Thymus (tissue), 11 donors: ENCODE results near the gene FGA. TPM values are rescaled to one million over a fixed set of nuclear protein-coding genes. Genes with fewer than 3 reads are reported as not detected.

Experiments used
- DNase-seq, 9 donors: peaks; one replicate each; pipeline ENCODE4 v3.0.0-alpha.2; 2013; ENCODE audit warnings: low spot score in 9 of 9, low read depth in 6 of 9, missing footprints in 1 of 9
- H3K27ac ChIP-seq, 2 donors: one replicate each; pipeline ENCODE4 v1.5.1; 2013; ENCODE audit warnings: control low read depth in 1 of 2, low read depth in 1 of 2, low read length in 1 of 2, mild to moderate bottlenecking in 1 of 2, moderate library complexity in 1 of 2
- H3K27me3 ChIP-seq, 2 donors: one replicate each; pipeline ENCODE4 v1.5.1; 2013; ENCODE audit warnings: low read length in 1 of 2; ENCODE audit not compliant: control insufficient read depth in 2 of 2, insufficient read depth in 1 of 2
- H3K36me3 ChIP-seq, 2 donors: one replicate each; pipeline ENCODE4 v1.5.1; 2013; ENCODE audit warnings: low read length in 1 of 2, mild to moderate bottlenecking in 1 of 2, moderate library complexity in 1 of 2; ENCODE audit not compliant: control insufficient read depth in 2 of 2, insufficient read depth in 2 of 2
- H3K4me1 ChIP-seq, 2 donors: one replicate each; pipeline ENCODE4 v1.5.1; 2013; ENCODE audit warnings: low read length in 2 of 2; ENCODE audit not compliant: control insufficient read depth in 2 of 2, insufficient read depth in 2 of 2
- H3K4me3 ChIP-seq, 2 donors: one replicate each; pipeline ENCODE4 v1.5.1; 2013; ENCODE audit warnings: low read length in 2 of 2, control low read depth in 1 of 2, mild to moderate bottlenecking in 1 of 2
- H3K9me3 ChIP-seq, 2 donors: one replicate each; pipeline ENCODE4 v1.5.1; 2013; ENCODE audit warnings: low read length in 1 of 2, mild to moderate bottlenecking in 1 of 2; ENCODE audit not compliant: control insufficient read depth in 2 of 2, insufficient read depth in 1 of 2
- WGBS: extraction: QIAGEN DNeasy Blood & Tissue Kit; methylation state at CpG from one replicate; pipeline ENCODE4 v1.1.7; 2013; 5-methylcytosine and 5-hydroxymethylcytosine counted together
- polyA plus RNA-seq: library from polyadenylated mRNA; stranded (reverse); fragments of 200-250 nt; gene quantifications from one replicate; pipeline ENCODE4 v1.2.3, GENCODE V29; 2013
- total RNA-seq: library from RNA; stranded (reverse); fragments of 120-200 nt; gene quantifications from one replicate; pipeline ENCODE4 v1.2.4, GENCODE V29; 2013
- donor health status: healthy.

FGA gene
- total and polyA plus RNA-seq, 2 donors = 0.33 to 0.37 TPM

DNA sequence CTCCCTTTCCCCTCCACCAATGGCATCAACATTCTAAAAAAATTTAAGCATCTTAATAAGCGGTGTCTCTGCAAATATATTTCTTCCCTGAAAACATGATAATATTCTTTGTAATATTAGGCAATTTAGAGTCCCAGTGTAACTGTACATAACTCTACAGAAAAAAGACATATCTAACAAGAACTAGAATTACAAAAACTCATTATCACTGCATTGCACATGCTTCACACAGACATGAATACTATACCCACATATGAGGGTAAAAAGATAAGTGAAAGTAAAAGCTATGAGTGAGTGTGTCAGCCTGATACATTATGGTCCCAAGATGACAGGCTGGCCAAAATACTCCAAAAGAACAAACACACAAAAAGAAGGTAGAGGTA, 30.1 kb downstream of the FGA start:
- Histone ChIP-seq H3K27me3 (no peaks in the 10 kb centered on the region), H3K4me3 (no peak overlapping the region), H3K36me3 (no peaks in the 10 kb centered on the region), H3K27ac (no peak overlapping the region), H3K9me3 (no peaks in the 10 kb centered on the region), H3K4me1 (no peaks in the 10 kb centered on the region)
- no peak for DNase-seq
- WGBS = 99% methylated on average over 1 of the region's 1 CpG

DNA sequence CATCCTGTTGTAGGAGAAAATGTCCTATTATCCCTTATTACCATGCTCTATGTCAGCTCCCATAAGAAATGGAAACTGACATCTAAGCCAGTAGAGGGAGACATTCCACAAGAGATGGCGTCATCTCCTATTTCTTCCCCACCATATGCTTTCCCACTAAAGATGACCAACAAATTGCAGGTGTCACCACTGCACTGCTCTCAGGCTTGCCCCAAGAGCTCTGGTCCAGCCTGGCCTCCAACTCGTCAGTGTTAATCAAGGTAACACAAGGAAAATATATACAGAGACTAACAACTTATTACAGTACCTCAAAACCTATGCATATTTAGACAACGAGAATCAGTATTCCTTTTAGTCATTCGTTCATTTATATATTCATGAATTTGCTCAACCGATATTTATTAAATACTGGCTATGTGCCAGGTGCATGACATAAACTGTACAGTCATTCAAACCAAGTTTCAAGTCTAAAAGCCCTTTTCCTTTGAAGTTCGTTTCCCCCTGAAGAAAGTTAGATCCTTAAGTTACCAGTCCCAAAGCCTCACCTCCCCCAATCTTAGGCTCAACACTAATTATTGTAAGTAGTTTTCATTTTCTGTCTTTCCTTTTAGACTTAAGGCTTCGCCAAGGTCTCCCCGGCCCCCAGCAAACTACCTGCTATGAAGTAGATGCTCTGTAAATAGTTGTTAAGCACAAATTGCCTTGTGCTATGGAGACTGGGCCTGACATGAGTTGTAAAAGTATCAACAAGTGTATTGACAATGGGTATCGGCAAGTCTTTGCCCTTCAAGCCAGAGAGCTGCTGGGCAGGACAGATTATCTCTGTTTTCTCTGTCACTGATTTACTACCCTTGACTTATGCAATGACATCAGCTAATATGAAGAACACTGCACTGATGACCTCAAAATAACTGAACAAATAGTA, 30.8 kb downstream of the FGA start:
- no peaks in the 10 kb centered on the region for H3K36me3 ChIP-seq
- H3K27ac ChIP-seq = no peak overlapping the region
- no peaks in the 10 kb centered on the region for H3K4me1 ChIP-seq
- peak in 2 of 9 donors; percentile 2 to 25 for DNase-seq
- H3K27me3 ChIP-seq = no peaks in the 10 kb centered on the region
- H3K9me3 ChIP-seq = no peaks in the 10 kb centered on the region
- no peak overlapping the region for H3K4me3 ChIP-seq
- WGBS = 86% methylated on average over 9 of the region's 9 CpGs

DNA sequence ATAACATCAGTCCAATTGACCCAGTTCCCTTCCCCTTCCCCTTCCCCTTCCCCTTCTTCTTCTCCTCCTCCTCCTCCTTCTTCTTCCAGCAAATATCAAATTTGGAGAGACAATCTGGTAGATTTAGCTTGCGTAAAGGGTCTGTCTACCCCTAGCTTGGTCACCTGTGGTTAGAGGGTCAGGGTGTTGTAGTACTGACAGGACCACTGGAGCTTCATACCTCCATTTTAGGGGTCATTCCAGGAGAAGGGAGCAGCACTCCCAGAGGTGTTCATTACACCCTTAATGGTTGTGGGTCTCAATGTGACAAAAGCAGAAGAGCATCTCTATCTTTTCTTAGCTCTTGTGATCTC, 31.4 kb downstream of the FGA start:
- Histone ChIP-seq H3K36me3 (no peaks in the 10 kb centered on the region), H3K27ac (no peak overlapping the region), H3K9me3 (no peaks in the 10 kb centered on the region), H3K27me3 (no peaks in the 10 kb centered on the region), H3K4me3 (no peak overlapping the region), H3K4me1 (no peaks in the 10 kb centered on the region)
- no peak for DNase-seq
- 97% methylated on average over 1 of the region's 1 CpG for WGBS

DNA sequence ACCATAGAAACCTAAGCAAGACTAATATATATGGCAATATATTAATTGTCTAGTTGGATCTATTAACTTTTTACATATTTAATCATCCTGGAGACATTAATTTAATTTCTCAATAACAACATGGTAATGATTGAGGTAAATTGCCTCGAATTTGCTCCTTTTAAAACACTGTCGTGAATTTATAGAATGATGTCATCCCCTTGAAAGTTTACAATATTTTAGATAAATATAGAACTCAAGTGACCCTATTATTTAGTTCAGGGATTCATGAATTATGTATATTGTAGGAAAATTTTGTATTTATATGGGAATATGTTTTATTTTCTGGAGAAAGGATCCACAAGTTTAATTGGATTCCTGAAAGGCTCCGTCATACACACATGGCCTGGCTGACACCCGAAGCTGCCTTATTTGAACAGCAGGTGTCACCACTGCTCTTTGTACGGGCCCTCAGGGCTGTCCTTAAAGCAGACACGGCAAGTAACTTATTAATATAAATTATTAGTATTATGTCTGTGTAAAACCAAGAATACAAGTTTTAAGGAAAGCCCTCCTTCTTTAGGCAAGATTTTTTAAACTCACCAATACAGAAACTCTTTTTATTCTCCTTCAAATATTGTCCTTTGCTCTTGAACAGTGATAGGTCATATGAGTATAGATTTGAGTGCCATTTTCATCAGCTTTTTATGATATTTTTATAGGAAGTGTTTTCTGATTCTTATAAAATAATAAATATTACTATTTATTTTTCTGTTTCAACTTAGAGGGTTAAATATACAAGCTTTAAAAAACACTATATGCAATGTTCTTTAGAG, 38.5 kb downstream of the FGA start:
- Histone ChIP-seq H3K4me3 (no peak overlapping the region), H3K27me3 (no peaks in the 10 kb centered on the region), H3K27ac (no peak overlapping the region), H3K36me3 (peaks cover 0 to 2% of the 10 kb centered on the region in 2 donors), H3K9me3 (no peaks in the 10 kb centered on the region), H3K4me1 (peaks cover 8 to 12% of the 10 kb centered on the region in 2 donors)
- peak in 8 of 9 donors; percentile 8 to 70 (median 38) for DNase-seq
- WGBS = 37% methylated on average over 6 of the region's 6 CpGs

DNA sequence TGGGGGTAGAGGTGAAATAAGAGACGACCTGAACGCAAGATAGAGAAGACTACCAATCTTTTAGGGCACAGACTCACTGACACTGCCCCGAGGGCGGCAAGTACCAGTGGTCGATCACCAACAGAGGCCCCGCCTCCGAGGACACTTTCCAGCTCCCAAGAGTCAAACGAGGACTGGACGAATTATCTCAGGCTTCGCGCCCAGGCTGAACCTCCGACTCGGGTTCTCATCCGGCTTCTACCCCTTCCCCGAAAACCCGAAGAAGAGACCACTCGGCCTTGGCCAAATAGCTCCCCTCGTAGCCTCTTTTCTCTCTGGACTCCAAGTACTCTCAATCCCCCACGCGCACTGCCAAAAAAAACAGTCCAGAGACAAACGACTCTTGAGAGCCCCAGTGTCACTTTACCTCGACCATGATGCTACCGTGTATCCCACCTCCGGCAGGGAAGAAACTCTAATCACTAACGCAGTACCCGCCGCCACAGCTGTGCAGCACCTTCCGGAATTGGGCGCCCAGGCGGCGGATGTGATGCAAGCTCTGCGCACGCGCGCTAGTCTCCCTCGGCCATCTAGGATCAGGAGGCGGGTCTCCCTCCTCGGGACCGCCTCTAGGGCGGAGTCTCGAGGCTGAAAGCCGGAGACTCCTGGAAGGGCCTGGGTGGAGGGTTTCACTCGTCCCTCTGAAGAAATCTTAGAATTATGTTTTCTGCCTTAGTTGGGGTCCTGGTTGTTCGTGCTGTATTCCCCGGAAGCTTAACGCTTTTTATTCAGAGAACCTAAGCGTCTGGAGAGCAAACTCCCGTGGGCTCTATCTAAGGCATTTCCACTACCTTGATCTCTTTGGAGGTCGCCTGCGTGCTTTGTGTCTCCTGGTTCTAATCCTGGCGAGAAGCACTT, 40.4 kb downstream of the FGA start, which contains the start of gene PLRG1:
Gene PLRG1 (minus strand): TSS at position 507 of the 897 bp plus-strand sequence. CDS start 92 bp downstream, at position 415.
- DNase-seq = peak; percentile 91 to 99 (median 97)
- peak within 1 kb of the TSS; percentile 56 to 59 for H3K27ac ChIP-seq
- H3K9me3 ChIP-seq = no peaks in the 10 kb centered on the region
- no peaks in the 10 kb centered on the region for H3K27me3 ChIP-seq
- 2% methylated on average over 51 of the region's 51 CpGs for WGBS
- peaks cover 8 to 12% of the 10 kb centered on the region in 2 donors for H3K4me1 ChIP-seq
- H3K36me3 ChIP-seq = peaks cover 0 to 15% of the 10 kb centered on the region in 2 donors
- H3K4me3 ChIP-seq = peak within 1 kb of the TSS; percentile 58 to 65

DNA sequence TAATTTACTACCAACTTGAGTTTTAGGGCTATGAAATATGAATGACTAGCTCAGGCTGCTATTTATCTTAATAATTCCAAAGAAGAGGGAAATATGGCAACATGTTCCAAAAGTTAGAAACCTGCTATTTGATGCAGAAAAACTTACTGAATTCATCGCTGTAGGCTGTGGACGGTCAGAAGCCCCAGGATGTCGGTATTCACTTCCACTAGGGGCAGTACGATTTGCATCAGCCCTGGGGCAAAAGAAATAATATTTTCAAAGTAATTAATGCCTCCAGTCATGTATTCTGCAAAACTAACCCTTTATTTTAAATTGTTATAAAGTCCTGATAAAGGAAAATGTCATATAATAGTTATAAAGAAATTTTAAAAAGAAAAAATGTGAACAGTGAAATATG, 44.9 kb downstream of the FGA start:
- H3K9me3 ChIP-seq = no peaks in the 10 kb centered on the region
- H3K4me3 ChIP-seq = no peak overlapping the region
- WGBS = 97% methylated on average over 4 of the region's 4 CpGs
- peaks cover 4 to 42% of the 10 kb centered on the region in 2 donors for H3K36me3 ChIP-seq
- DNase-seq = no peak
- no peaks in the 10 kb centered on the region for H3K27me3 ChIP-seq
- no peak overlapping the region for H3K27ac ChIP-seq
- H3K4me1 ChIP-seq = peaks cover 8 to 12% of the 10 kb centered on the region in 2 donors

DNA sequence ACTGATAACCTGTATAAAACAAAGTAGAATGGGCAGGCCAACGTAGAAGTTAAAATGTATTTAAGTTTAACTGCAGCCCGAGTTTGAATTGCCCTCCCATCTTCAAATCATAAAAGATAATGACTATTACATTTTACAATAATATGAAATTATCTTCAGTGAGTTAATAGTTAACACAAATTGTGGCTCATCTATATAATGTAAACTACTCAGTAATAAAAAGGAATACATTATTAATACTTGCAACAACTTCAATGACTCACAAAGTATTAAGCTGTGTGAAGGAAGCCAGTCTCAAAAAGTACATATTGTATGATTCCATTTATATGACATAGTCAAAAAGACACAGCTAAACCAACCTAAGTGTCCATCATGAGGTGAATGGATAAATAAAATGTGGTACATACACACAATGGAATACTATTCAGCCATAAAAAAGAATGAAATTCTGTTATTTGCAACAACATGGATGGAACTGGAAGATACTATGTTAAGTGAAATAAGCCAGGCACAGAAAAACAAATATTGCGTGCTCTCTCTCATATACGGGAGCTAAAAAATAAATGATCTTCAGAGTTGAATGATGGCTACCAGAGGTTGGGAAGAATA, 48.2 kb downstream of the FGA start:
- Histone ChIP-seq H3K27me3 (no peaks in the 10 kb centered on the region), H3K36me3 (peaks cover 10 to 66% of the 10 kb centered on the region in 2 donors), H3K4me1 (no peaks in the 10 kb centered on the region), H3K27ac (no peak overlapping the region), H3K4me3 (no peak overlapping the region), H3K9me3 (no peaks in the 10 kb centered on the region)
- 98% methylated on average over 4 of the region's 4 CpGs for WGBS
- DNase-seq = no peak
